T-helper 2 cell treated with Interferon-gamma antibody and Interleukin-4, amounts not matched to agents 5 μg/mL and 100 μg/mL, for 36 hours (primary cell): Measurements from ENCODE around the gene TLE6.
"Not testable (repeated sequence)": the region's sequence is repeated elsewhere in the genome, so short reads cannot be mapped to it uniquely, and the experiment has no call there.

Experiments used
- DNase-seq: peaks from one replicate; pipeline ENCODE4 v3.0.0; 2021; ENCODE audit warnings: low spot score
- H3K27ac Mint-ChIP-seq: one replicate; pipeline ENCODE4 v1.8.0; 2021; ENCODE audit warnings: mild to moderate bottlenecking, mixed read lengths
- H3K27me3 Mint-ChIP-seq: one replicate; pipeline ENCODE4 v1.8.0; 2021; ENCODE audit warnings: low read depth, mixed read lengths
- H3K36me3 Mint-ChIP-seq: one replicate; pipeline ENCODE4 v1.8.0; 2021; ENCODE audit warnings: low read depth, mixed read lengths
- H3K4me1 Mint-ChIP-seq: one replicate; pipeline ENCODE4 v1.8.0; 2021; ENCODE audit warnings: low read depth, mixed read lengths
- H3K4me3 Mint-ChIP-seq: one replicate; pipeline ENCODE4 v1.8.0; 2022; ENCODE audit warnings: mild to moderate bottlenecking, moderate library complexity, mixed read lengths
- H3K9me3 Mint-ChIP-seq: one replicate; pipeline ENCODE4 v1.8.0; 2021; ENCODE audit warnings: mixed read lengths

The TLE6 gene

DNA sequence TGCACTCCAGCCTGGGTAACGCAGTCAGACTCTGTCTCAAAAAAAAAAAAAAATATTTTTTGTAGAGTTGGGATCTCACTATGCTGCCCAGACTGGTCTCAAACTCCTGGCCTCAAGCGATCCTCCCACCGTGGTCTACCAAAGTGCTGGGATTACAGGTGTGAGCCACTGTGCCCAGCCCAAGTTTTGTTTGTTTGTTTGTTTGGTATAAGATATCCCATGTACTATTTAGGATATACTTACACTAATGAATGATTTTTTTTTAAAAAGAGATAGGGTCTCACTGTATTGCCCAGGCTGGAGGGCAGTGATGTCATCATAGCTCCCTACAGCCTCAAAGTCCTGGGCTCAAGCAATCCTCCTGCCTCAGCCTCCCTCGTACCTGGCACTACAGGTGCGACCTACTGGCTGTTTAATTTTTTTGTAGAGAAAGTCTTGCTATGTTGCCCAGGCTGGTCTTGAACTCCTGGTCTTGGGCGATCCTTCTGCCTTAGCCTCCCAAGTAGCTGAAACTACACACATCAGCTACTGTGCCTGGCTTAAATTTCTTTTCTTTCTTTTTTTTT, 24.0 kb downstream of the TLE6 start:
- no peak overlapping the region for H3K4me3 Mint-ChIP-seq
- no peak overlapping the region for H3K27ac Mint-ChIP-seq
- H3K27me3 Mint-ChIP-seq = no peaks in the 10 kb centered on the region
- H3K4me1 Mint-ChIP-seq = no peaks in the 10 kb centered on the region
- no peaks in the 10 kb centered on the region for H3K9me3 Mint-ChIP-seq
- H3K36me3 Mint-ChIP-seq = no peaks in the 10 kb centered on the region
- no peak for DNase-seq

- Mint-ChIP-seq H3K36me3 (no peaks in the 10 kb centered on the region), H3K27ac (no peak overlapping the region), H3K27me3 (no peaks in the 10 kb centered on the region)
Observed at GRCh38 chr19:3003046-3003445, 25.7 kb downstream of the TLE6 start.

GRCh38 chr19:3004522-3004921, 27.2 kb downstream of the TLE6 start:
- H3K9me3 Mint-ChIP-seq = no peaks in the 10 kb centered on the region
- H3K27me3 Mint-ChIP-seq = no peaks in the 10 kb centered on the region
- no peak overlapping the region for H3K27ac Mint-ChIP-seq
- no peaks in the 10 kb centered on the region for H3K4me1 Mint-ChIP-seq
- no peak overlapping the region for H3K4me3 Mint-ChIP-seq
- H3K36me3 Mint-ChIP-seq = no peaks in the 10 kb centered on the region
- DNase-seq = no peak

More at GRCh38 chr19:3003046-3003445, 25.7 kb downstream of the TLE6 start:
- H3K4me3 Mint-ChIP-seq = no peak overlapping the region
- no peaks in the 10 kb centered on the region for H3K4me1 Mint-ChIP-seq
- no peak for DNase-seq
- no peaks in the 10 kb centered on the region for H3K9me3 Mint-ChIP-seq

- Mint-ChIP-seq H3K4me3 (no peak overlapping the region), H3K4me1 (no peaks in the 10 kb centered on the region), H3K36me3 (no peaks in the 10 kb centered on the region), H3K9me3 (no peaks in the 10 kb centered on the region), H3K27me3 (no peaks in the 10 kb centered on the region), H3K27ac (no peak overlapping the region)
- DNase-seq = no peak
Observed at GRCh38 chr19:3005345-3005744, 28.0 kb downstream of the TLE6 start.

GRCh38 chr19:3006075-3006767, 28.9 kb downstream of the TLE6 start:
- no peaks in the 10 kb centered on the region for H3K27me3 Mint-ChIP-seq
- H3K4me1 Mint-ChIP-seq = no peaks in the 10 kb centered on the region
- H3K36me3 Mint-ChIP-seq = no peaks in the 10 kb centered on the region
- no peak overlapping the region for H3K4me3 Mint-ChIP-seq
- H3K9me3 Mint-ChIP-seq = no peaks in the 10 kb centered on the region
- no peak overlapping the region for H3K27ac Mint-ChIP-seq
- no peak for DNase-seq

DNA sequence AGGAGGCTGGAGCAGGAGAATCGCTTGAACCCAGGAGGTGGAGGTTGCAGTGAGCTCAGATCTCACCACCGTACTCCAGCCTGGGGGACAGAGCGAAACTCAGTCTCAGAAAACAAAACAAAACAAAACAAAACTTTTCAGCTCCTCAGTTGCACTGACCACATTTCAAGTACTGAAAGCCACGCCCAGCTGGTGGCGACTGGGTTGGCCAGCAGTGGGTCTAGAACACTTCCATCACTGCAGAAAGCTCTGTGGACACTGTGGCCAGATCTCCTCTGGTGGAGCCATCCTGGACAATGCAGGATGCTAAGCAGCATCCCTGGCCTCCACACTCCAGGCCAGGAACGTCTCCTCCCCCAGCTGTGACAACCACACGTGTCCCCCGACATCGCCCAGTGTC, 30.6 kb downstream of the TLE6 start:
- Mint-ChIP-seq H3K9me3 (no peaks in the 10 kb centered on the region), H3K4me3 (no peak overlapping the region), H3K36me3 (no peaks in the 10 kb centered on the region), H3K4me1 (no peaks in the 10 kb centered on the region), H3K27ac (no peak overlapping the region), H3K27me3 (no peaks in the 10 kb centered on the region)
- no peak for DNase-seq

DNA sequence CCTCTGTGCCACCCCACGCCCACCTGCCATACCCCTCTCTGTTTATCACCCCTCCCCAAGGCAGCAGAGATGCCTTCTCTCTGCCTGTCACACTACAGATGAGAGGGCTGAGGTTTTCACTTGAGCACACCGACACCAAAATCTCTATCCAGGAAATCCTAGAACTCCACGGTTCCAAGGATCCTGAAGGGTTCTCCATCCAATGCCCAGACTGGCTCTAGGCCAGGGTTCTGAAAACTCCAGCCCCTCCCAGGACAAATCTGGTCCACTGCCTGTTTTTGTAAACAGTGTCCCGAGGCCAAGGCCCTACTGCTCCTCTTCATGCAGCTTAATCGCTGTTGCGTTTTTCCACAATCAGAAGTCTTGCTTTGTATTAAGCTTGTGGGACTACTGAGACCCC, 31.6 kb downstream of the TLE6 start:
- Mint-ChIP-seq H3K4me1 (no peaks in the 10 kb centered on the region), H3K4me3 (no peak overlapping the region), H3K9me3 (no peaks in the 10 kb centered on the region), H3K36me3 (no peaks in the 10 kb centered on the region), H3K27ac (no peak overlapping the region), H3K27me3 (no peaks in the 10 kb centered on the region)
- DNase-seq = no peak

GRCh38 chr19:3010871-3011270, 33.5 kb downstream of the TLE6 start:
- Mint-ChIP-seq H3K36me3 (no peaks in the 10 kb centered on the region), H3K4me1 (no peaks in the 10 kb centered on the region), H3K27ac (no peak overlapping the region), H3K4me3 (no peak overlapping the region), H3K27me3 (no peaks in the 10 kb centered on the region), H3K9me3 (no peaks in the 10 kb centered on the region)
- DNase-seq = no peak

DNA sequence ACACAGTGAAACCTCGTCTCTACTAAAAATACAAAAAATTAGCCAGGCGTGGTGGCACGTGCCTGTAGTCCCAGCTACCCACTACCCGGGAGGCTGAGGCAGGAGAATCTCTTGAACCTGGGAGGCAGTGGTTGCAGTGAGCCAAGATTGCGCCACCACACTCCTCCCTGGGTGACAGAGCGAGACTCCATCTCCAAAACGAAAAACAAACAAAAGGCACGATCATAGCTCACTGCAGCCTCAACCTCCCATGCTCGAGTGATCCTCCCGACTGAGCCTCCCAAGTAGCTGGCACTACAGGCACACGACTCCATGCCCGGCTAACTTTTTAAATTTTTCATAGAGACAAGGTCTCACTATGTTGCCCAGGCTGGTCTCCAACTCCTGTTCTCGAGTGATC, 34.7 kb downstream of the TLE6 start:
- not testable (repeated sequence) for H3K27ac Mint-ChIP-seq

DNA sequence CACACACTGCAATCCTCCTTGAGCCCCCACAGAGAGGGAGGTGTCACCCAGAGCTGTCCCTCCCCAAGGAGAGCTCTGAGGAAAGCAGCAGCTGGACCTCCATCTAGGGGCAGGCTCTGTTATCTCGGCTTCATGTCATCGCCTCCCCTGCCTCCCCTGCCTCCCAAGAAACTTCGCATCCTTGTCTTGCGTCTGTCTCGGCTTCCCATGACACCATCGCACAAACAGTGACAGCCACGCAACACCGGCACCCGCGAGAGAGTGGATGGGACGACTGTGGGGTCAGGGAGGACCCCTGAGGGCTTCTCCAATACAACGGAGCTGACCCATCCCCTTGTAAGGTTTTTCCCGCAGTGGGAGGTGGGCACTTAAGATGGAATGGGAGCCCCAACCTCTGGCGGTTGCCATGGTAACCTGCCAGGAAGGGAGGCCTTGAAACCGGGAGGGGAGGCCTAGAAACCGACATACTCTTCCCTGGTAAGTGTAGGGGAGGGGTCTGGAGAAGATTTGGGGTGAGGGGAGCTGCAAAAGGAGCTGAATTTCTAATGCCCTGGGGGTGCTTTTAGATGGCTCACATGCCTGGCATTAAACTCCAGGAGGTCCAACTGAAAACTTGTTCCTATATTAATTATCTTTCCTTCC, 35.4 kb downstream of the TLE6 start:
- Mint-ChIP-seq H3K4me3 (no peak overlapping the region), H3K27ac (no peak overlapping the region), H3K27me3 (no peaks in the 10 kb centered on the region), H3K36me3 (no peaks in the 10 kb centered on the region), H3K9me3 (no peaks in the 10 kb centered on the region), H3K4me1 (no peaks in the 10 kb centered on the region)
- no peak for DNase-seq

More for the DNA sequence above, 34.7 kb downstream of the TLE6 start:
- DNase-seq, H3K27me3 Mint-ChIP-seq, H3K4me3 Mint-ChIP-seq, H3K36me3 Mint-ChIP-seq, H3K4me1 Mint-ChIP-seq, H3K9me3 Mint-ChIP-seq: not testable (repeated sequence)

GRCh38 chr19:3013263-3013725, 35.9 kb downstream of the TLE6 start:
- H3K4me3 Mint-ChIP-seq = no peak overlapping the region
- H3K36me3 Mint-ChIP-seq = no peaks in the 10 kb centered on the region
- DNase-seq = no peak
- no peak overlapping the region for H3K27ac Mint-ChIP-seq
- no peaks in the 10 kb centered on the region for H3K27me3 Mint-ChIP-seq
- no peaks in the 10 kb centered on the region for H3K9me3 Mint-ChIP-seq
- no peaks in the 10 kb centered on the region for H3K4me1 Mint-ChIP-seq

- Mint-ChIP-seq H3K27ac (no peak overlapping the region), H3K36me3 (no peaks in the 10 kb centered on the region), H3K4me3 (no peak overlapping the region), H3K27me3 (no peaks in the 10 kb centered on the region), H3K9me3 (no peaks in the 10 kb centered on the region), H3K4me1 (no peaks in the 10 kb centered on the region)
- DNase-seq = no peak
Observed at GRCh38 chr19:3014135-3014534, 36.8 kb downstream of the TLE6 start.

DNA sequence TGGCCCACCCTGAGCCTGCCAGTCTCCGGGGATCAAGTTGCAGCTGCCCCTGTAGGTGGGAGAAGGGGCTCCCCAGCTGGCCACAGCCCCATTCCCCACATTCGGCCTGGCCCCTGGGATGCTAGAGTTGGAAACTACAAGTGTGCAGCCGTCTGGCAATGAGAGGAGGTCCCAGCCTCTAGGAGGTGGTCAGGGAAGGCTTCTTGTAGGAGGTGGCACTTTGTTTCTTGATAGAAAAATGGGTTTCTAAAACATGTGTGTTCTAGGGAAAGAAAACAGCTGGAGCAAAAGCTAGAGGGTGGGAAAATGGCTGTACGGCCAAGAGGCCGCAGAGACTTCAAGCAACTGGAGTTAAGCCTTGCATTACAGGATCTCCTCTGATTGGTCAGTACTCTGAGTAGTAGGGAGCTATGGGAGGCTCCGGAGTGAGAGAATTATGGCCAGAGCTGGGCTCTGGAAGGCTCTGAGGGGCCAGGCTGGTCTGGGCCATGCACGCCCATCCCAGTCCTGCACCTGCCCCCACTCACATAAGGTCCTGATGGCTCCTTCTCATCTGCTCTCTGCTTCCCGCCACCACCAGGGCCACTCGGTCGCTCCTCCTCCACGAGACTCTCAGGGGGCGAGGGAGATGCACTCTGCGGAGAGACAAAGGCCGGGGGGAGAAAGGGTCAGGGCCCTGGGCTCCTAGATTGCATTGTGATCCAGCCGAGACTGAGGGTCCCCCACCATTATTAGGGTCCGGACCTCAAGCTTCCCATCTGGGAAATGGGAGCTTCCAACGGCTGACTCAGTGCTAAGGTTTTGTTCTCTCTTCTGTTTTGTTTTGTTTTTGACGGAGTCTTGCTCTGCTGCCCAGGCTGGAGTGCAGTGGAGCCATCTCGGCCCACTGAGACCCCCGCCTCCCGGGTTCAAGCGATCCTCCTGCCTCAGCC, 38.0 kb downstream of the TLE6 start:
- Mint-ChIP-seq H3K27ac (no peak overlapping the region), H3K9me3 (no peaks in the 10 kb centered on the region)

GRCh38 chr19:3017923-3018322, 40.6 kb downstream of the TLE6 start:
- no peak overlapping the region for H3K27ac Mint-ChIP-seq
- H3K36me3 Mint-ChIP-seq = no peaks in the 10 kb centered on the region
- H3K27me3 Mint-ChIP-seq = no peaks in the 10 kb centered on the region
- no peaks in the 10 kb centered on the region for H3K9me3 Mint-ChIP-seq
- H3K4me1 Mint-ChIP-seq = peaks cover 5% of the 10 kb centered on the region
- DNase-seq = no peak
- no peak overlapping the region for H3K4me3 Mint-ChIP-seq

More for the DNA sequence above, 38.0 kb downstream of the TLE6 start:
- H3K36me3 Mint-ChIP-seq = no peaks in the 10 kb centered on the region
- no peak overlapping the region for H3K4me3 Mint-ChIP-seq
- no peaks in the 10 kb centered on the region for H3K27me3 Mint-ChIP-seq
- H3K4me1 Mint-ChIP-seq = no peaks in the 10 kb centered on the region
- DNase-seq = no peak
